ENCODE results near the gene SPRING1.

SPRING1 gene

DNA sequence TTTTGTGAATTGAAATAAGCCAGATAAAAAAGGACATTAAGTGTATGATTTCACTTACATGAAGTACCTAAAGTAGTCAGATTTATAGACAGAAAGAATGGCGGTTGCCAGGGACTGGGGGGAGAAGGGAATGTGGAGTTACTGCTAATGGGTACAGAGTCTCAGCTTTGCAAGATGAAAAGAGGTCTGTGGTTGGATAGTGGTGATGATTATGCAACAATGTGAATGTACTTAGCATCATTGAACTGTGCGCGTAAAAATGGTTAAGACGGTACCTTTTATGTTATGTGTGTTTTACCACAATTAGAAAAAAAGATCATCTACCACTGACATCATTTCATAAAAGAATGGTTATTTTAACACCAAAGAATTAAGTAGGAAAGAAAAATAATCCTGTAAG is 36.2 kb upstream of the SPRING1 start:
- H3K36me3 ChIP-seq (ENCODE audit: low read length): no peaks in the 10 kb centered on the region
- H3K27ac ChIP-seq (ENCODE audit: low read depth, low read length): no peak overlapping the region
- no peaks in the 10 kb centered on the region for H4K20me1 ChIP-seq (ENCODE audit: low read depth, low read length)
- no peak overlapping the region for H3K4me2 ChIP-seq (ENCODE audit: low read depth, low read length, poor library complexity, severe bottlenecking)
- H3F3A ChIP-seq (ENCODE audit: insufficient read depth): no peaks in the 10 kb centered on the region
- no peaks in the 10 kb centered on the region for H3K9me2 ChIP-seq (replicated peaks; ENCODE audit: insufficient read depth, low read length)
- H3K27me3 ChIP-seq (ENCODE audit: low read length): no peaks in the 10 kb centered on the region
- TF ChIP-seq, protein P1, sequence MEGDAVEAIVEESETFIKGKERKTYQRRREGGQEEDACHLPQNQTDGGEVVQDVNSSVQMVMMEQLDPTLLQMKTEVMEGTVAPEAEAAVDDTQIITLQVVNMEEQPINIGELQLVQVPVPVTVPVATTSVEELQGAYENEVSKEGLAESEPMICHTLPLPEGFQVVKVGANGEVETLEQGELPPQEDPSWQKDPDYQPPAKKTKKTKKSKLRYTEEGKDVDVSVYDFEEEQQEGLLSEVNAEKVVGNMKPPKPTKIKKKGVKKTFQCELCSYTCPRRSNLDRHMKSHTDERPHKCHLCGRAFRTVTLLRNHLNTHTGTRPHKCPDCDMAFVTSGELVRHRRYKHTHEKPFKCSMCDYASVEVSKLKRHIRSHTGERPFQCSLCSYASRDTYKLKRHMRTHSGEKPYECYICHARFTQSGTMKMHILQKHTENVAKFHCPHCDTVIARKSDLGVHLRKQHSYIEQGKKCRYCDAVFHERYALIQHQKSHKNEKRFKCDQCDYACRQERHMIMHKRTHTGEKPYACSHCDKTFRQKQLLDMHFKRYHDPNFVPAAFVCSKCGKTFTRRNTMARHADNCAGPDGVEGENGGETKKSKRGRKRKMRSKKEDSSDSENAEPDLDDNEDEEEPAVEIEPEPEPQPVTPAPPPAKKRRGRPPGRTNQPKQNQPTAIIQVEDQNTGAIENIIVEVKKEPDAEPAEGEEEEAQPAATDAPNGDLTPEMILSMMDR (IDR thresholded peaks at IDR 0.05; ENCODE audit: insufficient read depth, low read length, poor library complexity, severe bottlenecking): no peak
- no peak for TF ChIP-seq EZH2phosphoT487 (conservative IDR thresholded peaks at IDR 0.05; ENCODE audit: low read length)
- no peak overlapping the region for H3K4me3 ChIP-seq (ENCODE audit: insufficient read depth, low read length, poor library complexity, severe bottlenecking)
- H3K9me3 ChIP-seq (ENCODE audit: insufficient read depth, low read length): no peaks in the 10 kb centered on the region
- H3K9ac ChIP-seq (ENCODE audit: low read length): no peak overlapping the region
- H3K79me2 ChIP-seq (ENCODE audit: insufficient read depth, low read length): no peaks in the 10 kb centered on the region
- H2AFZ ChIP-seq (ENCODE audit: low read depth, low read length, severe bottlenecking): no peak overlapping the region

DNA sequence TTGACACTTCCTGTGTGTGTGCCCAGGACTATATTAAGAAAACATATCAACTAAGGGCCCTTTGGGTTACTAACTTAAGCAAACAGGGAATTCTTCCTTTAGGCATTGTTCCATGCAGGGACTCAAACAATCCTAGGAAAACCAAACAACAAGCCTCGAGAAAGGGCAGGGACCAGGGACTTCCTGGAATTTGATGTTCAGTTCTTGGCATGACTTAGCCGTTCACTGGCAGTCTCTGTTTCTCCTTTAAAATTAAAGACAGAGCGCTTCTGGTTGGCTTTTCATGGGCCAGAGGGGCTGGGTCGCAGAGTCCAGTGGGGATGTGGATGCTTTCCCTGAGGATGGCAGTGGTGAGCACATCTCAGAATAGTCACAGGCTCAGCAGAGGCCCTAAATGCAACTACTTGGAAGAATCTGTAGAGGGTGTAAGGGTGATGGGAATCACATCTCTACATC is 35.4 kb upstream of the SPRING1 start:
- Histone ChIP-seq H3F3A (ENCODE audit: insufficient read depth) (no peaks in the 10 kb centered on the region), H3K9me2 (replicated peaks; ENCODE audit: insufficient read depth, low read length) (no peaks in the 10 kb centered on the region), H4K20me1 (ENCODE audit: low read depth, low read length) (no peaks in the 10 kb centered on the region), H3K27ac (ENCODE audit: low read depth, low read length) (no peak overlapping the region), H3K4me3 (ENCODE audit: insufficient read depth, low read length, poor library complexity, severe bottlenecking) (no peak overlapping the region), H3K9ac (ENCODE audit: low read length) (no peak overlapping the region), H3K36me3 (ENCODE audit: low read length) (no peaks in the 10 kb centered on the region), H3K27me3 (ENCODE audit: low read length) (no peaks in the 10 kb centered on the region), H3K4me2 (ENCODE audit: low read depth, low read length, poor library complexity, severe bottlenecking) (no peak overlapping the region), H3K9me3 (ENCODE audit: insufficient read depth, low read length) (no peaks in the 10 kb centered on the region), H2AFZ (ENCODE audit: low read depth, low read length, severe bottlenecking) (no peak overlapping the region), H3K79me2 (ENCODE audit: insufficient read depth, low read length) (no peaks in the 10 kb centered on the region)
- no peak for TF ChIP-seq EZH2phosphoT487 (conservative IDR thresholded peaks at IDR 0.05; ENCODE audit: low read length)
- TF ChIP-seq, protein P1 (IDR thresholded peaks at IDR 0.05; ENCODE audit: insufficient read depth, low read length, poor library complexity, severe bottlenecking): no peak

DNA sequence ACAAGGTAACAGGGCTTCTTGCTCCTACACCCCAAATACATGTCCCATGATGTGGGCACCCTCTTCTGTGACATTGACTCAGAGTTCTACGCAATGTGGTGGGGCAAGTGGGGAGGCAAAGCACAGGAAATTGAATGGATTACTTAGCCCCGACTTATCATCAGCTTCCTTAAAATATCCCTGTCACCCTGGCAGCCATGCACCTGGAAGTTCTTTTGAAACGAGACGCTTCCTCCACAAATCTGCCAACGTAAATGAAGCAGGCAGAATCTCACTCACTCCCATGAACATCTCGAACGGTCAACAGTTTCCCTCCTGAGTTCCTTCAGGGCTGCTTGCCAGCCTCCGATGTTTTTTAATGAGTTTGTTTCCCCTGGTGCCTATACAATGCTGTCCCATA is 33.8 kb upstream of the SPRING1 start:
- H2AFZ ChIP-seq (ENCODE audit: low read depth, low read length, severe bottlenecking): no peak overlapping the region
- peaks cover 2% of the 10 kb centered on the region; the same call in 1 of the 2 replicates for H3K36me3 ChIP-seq (ENCODE audit: low read length)
- H3K27ac ChIP-seq (ENCODE audit: low read depth, low read length): no peak overlapping the region
- H3F3A ChIP-seq (ENCODE audit: insufficient read depth): no peaks in the 10 kb centered on the region
- TF ChIP-seq, protein P1 (IDR thresholded peaks at IDR 0.05; ENCODE audit: insufficient read depth, low read length, poor library complexity, severe bottlenecking): no peak
- TF ChIP-seq EZH2phosphoT487 (conservative IDR thresholded peaks at IDR 0.05; ENCODE audit: low read length): no peak
- no peaks in the 10 kb centered on the region for H3K79me2 ChIP-seq (ENCODE audit: insufficient read depth, low read length)
- no peaks in the 10 kb centered on the region for H3K9me2 ChIP-seq (replicated peaks; ENCODE audit: insufficient read depth, low read length)
- no peak overlapping the region for H3K4me2 ChIP-seq (ENCODE audit: low read depth, low read length, poor library complexity, severe bottlenecking)
- H3K9me3 ChIP-seq (ENCODE audit: insufficient read depth, low read length): no peaks in the 10 kb centered on the region
- no peak overlapping the region for H3K4me3 ChIP-seq (ENCODE audit: insufficient read depth, low read length, poor library complexity, severe bottlenecking)
- no peaks in the 10 kb centered on the region for H3K27me3 ChIP-seq (ENCODE audit: low read length)
- no peak overlapping the region for H3K9ac ChIP-seq (ENCODE audit: low read length)
- H4K20me1 ChIP-seq (ENCODE audit: low read depth, low read length): no peaks in the 10 kb centered on the region
